Fibroblast of villous mesenchyme (primary cell): Measurements from ENCODE around the gene EXTL1. TPM values are rescaled to one million over a fixed set of nuclear protein-coding genes. Genes with fewer than 3 reads are reported as not detected.

Experiments used
- DNase-seq: peaks from one replicate; pipeline ENCODE4 v3.0.0-alpha.2; 2010; ENCODE audit warnings: low read depth
- H3K4me3 ChIP-seq: 2 replicates; pipeline ENCODE4 v1.5.1; 2011; ENCODE audit warnings: low read depth, mild to moderate bottlenecking, low read length
- total RNA-seq: library from RNA; depleted of rRNA; stranded (reverse); fragments of >200 nt; gene quantifications from 2 replicates; pipeline ENCODE4 v1.2.3, GENCODE V29; 2012
- TF ChIP-seq, protein P1 (sequence below): IDR thresholded peaks from 2 replicates; pipeline ENCODE4 v1.5.1; 2012; ENCODE audit warnings: low read depth, mild to moderate bottlenecking, low read length; ENCODE audit not compliant: insufficient read depth

EXTL1 gene
- total RNA-seq, 1 donor: 6.0 TPM

DNA sequence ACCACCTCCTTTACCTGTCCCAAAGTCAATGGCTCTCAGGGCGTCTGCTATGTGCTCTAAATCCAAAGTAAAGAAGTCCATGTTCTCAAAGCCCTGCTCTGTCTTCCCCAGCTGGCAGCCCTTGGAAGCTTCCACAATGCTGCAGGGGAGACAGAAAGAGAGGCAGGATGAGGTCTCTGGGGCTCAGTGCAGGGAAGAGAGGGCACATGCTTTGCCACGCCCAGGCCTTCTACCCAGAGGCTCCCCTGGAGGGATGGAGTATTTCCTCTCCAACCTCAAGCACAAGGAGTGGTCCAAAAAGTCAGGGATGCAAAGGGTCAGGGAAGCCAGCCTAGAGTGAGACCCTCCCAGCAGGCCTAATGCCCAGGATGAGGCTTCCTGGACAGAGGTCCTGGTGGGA, 35.6 kb downstream of the EXTL1 start:
- no peak for DNase-seq
- H3K4me3 ChIP-seq: no peak overlapping the region
- TF ChIP-seq, protein P1, sequence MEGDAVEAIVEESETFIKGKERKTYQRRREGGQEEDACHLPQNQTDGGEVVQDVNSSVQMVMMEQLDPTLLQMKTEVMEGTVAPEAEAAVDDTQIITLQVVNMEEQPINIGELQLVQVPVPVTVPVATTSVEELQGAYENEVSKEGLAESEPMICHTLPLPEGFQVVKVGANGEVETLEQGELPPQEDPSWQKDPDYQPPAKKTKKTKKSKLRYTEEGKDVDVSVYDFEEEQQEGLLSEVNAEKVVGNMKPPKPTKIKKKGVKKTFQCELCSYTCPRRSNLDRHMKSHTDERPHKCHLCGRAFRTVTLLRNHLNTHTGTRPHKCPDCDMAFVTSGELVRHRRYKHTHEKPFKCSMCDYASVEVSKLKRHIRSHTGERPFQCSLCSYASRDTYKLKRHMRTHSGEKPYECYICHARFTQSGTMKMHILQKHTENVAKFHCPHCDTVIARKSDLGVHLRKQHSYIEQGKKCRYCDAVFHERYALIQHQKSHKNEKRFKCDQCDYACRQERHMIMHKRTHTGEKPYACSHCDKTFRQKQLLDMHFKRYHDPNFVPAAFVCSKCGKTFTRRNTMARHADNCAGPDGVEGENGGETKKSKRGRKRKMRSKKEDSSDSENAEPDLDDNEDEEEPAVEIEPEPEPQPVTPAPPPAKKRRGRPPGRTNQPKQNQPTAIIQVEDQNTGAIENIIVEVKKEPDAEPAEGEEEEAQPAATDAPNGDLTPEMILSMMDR: no peak

DNA sequence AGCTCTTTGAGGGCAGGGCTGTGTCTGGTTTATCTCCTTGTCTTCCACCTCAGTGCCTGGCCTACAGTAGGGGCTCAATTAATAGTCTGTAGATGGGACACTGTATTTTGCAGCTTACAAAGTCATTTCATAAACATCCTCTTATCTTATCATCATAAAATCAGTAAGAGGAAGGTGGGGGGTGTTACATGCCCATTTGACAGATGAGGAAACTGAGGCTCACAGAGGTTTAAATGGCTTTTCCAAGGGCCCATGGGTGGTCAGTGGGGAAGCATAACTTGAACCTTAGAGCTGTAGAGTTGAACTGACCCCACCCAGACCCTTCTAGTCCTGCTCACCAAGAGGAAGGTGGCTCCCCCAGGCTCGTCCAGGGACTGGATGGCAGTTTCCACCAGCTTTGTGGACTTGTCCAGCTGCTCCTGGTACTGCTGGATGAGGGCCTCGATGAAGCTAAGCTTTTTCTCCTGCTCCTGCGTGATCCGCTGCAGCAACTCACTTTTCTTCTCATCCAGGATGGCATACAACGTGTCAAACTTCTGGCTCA, 36.5 kb downstream of the EXTL1 start:
- TF ChIP-seq, protein P1: no peak
- no peak for DNase-seq
- H3K4me3 ChIP-seq: no peak overlapping the region

DNA sequence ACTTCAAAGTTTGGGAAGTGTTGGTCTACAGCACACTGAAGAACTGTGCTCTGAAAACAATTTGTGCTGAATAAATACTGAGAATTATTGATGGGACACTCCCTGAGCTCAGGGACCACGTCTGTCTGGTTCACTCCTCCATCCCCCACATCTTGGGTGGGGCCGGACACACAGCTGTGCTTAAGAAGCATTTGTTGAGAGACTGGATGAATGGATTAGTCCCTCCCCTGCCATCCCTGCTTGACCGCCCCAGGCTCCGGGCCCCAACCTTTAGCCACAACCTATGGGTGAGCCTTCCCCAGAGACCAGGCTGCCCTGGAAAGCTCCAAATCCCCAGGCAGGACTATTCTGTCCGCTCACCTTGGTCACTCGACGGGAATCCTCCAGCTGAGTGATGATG, 38.3 kb downstream of the EXTL1 start:
- no peak overlapping the region for H3K4me3 ChIP-seq
- TF ChIP-seq, protein P1: no peak
- DNase-seq: no peak

DNA sequence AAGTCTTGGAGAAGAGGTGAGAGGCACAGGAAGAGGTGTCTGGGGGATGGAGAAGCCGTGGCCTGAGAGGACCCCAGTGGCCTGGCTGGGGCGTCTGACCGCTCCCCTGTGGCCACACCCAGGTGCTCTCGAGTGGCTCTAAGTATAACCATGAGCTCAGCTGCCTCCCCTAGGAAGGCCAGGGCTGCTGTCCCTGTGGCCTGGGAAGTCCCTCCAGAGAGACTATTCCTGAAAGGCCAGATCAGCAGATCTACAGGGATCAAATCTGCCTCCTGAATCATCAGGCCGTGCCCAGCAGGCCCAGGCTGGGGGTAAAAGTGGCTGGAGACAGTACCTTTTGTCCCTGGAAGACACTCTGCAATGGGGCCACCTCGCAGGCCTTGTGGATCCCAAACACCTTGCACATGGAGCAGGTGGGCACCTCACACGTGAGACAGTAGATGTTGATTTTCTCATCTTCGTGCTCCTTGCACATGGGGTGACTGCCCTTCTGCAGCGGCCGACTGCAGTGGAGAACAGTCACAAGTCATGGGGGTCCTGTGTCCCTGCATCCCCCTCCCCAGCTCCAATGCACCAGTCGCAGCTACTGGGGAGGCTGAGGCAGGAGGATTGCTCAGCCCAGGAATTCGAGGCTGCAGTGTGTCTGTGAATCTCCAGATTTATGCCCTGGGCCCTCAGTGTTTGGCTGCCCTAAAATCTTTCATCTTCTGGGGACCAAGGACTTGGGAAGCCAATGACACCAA, 39.4 kb downstream of the EXTL1 start:
- no peak overlapping the region for H3K4me3 ChIP-seq
- DNase-seq: no peak
- TF ChIP-seq, protein P1: no peak

DNA sequence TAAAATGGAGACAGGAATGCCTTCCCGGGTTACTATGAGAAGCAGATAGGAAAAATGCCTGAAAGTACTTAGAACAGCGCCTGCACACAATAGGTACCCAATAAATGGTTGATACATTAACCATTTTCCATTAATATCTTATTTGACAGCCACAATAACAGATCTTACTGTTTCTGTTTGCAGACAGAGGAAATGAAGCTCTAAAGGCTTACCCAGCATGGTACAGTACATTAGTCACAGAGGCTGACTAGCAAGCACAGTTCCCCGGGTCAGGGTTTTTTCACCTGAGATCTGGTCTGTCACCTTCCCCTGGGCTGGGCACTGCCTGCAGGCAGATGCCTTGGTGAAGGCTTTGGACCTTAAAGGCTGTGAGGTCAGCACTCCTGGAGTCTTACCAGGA, 43.0 kb downstream of the EXTL1 start:
- TF ChIP-seq, protein P1: no peak
- DNase-seq: no peak
- no peak overlapping the region for H3K4me3 ChIP-seq

DNA sequence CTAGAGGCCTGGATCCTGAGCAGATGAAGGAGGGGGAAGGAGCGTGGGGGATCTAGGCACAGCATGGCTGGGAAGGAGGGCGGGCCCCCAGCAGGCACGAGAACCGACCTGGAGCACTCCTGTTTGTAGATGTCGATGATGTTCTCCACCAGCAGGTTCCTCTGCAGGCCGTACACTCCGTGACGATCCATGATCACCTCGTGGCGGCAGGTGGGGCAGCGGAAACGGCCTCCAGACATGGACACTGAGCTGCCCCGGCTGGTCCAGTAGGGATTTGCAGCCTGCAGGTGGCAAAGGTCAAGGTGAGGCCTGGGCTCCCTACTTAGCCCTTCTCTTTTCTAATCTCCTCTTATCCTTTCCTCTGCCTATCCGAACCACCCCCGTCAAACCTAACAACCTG, 44.6 kb downstream of the EXTL1 start:
- TF ChIP-seq, protein P1: no peak
- no peak for DNase-seq
- no peak overlapping the region for H3K4me3 ChIP-seq
